ENCODE data around the gene DDT.
A peak's percentile ranks its signal among the peaks of the same experiment; 100 is the strongest.
"Not testable (repeated sequence)": the region's sequence is repeated elsewhere in the genome, so short reads cannot be mapped to it uniquely, and the experiment has no call there.

The DDT gene

DNA sequence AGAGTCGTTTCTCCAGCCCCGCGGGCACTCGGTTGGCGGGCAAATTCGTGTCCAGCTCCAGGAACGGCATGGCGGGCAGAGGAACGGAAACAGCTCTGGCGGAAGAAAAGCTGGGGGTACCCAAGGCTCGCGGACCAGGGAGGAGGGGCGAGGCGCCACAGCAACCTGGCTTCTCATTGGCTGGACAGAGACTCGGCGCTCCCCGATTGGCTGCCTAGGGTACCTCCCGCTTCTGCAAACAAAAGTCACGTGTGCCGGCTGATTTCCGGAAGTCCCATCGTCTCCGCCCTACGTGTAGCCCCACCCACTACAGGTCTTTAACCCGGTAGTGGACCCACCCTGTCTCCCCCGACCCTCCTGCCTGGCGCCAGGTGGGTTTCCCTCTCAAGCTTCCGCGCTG, at the start of gene DDT:
Gene DDT (minus strand): TSS at position 97 of the 400 bp plus-strand sequence. CDS start 27 bp downstream, at position 70.
- DNase-seq (ENCODE audit: low spot score) = not testable (repeated sequence)

DNA sequence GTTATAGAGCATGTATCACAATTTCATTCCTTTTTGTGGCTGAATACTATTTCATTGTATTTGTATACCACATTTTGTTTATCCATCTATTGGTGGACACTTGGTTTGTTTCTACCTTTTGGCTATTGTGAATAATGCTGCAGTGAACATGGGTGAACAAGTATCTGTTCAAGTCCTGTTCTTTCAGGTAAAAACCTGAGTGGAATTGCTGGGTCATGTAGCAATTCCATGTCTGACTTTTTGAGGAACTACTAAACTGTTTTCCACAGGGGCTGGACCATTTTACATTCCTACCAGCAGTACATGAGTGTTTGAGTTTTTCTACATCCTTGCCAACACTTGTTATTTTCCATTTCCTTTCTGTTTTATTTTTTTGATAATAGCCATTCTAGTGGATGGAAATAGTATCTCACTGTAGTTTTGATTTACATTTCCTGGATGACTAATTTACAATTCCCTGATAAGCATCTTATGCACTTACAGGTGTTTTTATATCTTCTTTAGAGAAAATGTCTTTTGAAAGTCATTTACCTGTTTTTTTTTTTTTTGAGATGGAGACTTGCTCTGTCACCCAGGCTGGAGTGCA, 49.1 kb upstream of the DDT start:
- DNase-seq (ENCODE audit: low spot score) = no peak

DNA sequence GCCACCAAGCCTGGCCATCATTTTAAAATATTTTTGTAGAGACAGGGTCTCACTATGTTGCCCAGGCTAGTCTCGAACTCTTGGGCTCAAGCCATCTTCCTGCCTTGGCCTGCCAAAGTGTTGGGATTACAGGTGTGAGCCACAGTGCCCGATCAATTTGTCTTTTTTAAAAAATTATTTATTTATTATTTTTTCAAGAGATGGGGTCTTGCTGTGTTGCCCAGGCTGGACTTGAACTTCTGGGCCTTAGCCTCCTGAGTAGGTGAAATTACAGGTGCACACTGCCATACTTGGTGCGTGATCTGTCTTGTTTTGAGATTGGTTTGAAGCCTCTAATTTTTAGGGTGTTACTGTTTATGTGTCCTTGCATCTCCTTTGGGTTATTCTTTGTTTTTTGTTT, 47.1 kb upstream of the DDT start:
- DNase-seq (ENCODE audit: low spot score) = no peak

DNA sequence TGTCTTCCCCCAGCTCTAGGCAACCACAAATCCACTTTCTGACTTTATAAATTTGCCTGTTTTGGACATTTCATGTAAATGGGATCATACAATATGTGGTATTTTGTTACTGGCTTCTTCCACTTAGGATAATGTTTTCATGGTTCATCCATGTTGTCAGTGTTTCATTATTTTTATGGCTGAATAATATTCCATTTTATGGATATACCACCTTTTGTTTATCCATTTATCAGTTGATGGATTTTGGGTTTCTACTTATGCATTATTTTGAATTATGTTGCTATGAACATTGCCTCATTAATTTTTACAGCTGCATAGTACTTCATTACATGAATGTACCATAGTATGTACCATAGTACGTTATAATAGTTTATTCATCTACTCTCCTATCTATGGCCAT, 41.9 kb upstream of the DDT start:
- DNase-seq (ENCODE audit: low spot score) = no peak

DNA sequence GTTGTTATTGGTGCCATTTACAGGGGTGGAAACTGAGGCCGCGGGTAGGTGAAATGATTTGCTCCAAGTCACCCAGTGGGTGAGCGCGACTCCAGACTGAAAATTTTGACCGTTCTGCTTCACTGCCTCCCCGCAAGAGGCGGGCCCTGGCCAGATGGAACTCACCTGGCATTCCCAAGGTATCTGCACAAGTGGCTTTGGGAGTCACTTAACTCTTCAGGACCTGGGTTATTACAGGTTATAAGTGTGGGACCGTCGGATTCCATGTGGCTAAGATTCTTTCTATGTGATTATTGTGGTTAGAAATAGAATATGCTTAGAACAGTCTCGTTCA, 37.5 kb upstream of the DDT start:
- no peak for DNase-seq (ENCODE audit: low spot score)

DNA sequence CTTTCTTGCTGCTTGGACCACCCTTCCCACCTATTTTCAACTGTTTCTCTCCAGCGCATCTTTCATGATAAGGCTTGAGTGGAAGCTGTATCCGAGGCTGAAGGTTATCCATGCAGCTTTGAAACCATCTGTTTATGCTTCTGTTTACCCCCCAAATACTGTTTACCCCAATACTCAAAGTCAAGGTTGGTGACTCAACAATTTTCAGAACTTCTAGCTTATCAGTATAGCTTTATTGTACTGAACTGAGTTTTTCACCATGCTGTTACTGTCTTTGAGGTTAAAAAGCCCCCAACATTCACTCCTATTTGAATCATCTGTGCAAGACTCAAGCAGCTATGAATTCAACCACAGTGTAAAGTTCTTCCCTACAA, 35.8 kb upstream of the DDT start:
- DNase-seq (ENCODE audit: low spot score) = no peak

DNA sequence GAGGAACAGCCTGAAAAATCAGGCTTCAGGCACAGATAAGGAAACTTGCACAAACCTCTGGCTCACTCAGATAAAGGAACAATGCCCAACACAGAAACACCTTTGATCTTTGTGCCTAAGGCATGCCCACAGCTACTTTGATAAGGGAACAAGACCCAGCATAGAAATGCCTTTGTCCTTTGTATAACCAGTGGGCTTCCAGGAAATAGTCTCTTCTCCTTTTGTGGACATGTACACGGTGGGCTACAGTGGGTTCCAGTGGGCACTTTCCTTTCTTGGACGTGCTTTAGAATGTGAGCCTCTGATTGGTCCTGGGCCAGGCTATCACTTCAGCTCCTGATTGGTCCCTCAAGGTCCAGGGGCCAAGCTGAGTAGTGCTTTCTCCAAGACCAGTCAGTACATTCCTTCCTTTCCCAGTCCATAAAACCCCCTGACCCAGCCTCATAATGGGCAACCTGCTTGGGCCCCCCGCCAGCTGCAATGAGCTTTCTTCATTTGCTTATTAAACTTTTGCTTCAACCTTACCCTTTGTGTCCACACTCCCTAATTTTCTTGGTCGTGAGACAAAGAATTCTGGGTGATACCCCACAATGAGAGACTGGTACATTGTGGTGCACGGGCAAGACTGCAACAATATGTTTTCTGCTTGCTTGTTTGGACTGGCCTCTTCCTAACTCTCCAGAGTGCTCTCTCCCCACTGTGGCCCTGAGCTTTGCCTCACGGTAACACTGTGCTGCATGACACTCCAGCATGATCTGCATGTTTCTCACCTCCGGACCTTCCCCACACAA, 35.2 kb upstream of the DDT start:
- no peak for DNase-seq (ENCODE audit: low spot score)

DNA sequence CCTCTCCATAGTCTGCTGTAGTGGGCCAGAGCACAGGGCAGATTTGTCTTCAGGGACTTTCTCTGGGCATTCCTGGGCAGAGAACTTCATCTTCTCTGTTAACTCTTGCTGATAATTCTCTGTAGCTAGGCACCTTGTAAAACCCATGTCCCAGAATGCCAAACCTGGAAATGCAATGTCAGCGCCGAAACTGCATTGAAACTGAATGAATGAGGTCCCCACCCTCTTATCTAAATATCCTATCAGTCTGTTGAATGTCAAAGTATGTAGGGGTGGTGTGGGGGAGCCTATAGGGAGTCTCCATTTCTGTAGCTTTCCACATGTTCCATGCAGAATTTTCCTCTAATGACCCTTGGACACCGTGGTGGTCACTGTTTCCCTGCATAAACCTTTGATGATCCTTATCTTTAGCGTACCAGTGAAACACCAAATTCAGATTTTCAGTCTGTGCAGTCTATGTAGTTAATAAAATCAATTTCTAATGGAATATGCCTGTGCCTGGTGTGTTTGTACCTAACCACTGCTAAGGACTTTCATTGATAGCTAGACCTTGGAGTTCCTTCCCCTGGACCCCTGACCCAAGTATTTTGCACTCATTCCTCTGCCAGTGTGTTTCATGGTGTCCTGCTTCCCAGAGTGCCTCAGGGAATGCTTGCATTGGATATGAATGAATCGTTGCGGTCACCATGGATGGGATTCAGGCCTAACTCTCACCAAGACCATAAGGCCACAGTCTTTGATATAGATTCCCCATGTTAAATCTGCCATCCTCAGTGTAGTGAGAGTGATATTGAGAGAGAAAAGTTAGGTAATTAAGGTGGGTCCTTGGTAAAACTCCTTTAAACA, 34.4 kb upstream of the DDT start:
- DNase-seq (ENCODE audit: low spot score) = no peak

DNA sequence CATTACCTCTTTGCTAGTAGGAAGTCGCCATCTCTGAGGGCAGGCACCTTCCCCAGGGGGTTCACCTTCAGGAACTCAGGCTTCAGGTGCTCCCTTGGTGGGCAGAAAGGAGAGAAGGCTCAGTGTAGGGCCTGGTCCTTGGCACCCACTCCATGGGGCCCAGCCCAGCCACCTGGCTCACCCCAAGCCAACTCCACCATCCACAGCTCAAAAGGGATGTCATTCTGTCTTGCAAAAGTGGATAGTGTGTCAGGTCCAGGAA, 33.7 kb upstream of the DDT start:
- DNase-seq (ENCODE audit: low spot score) = no peak

DNA sequence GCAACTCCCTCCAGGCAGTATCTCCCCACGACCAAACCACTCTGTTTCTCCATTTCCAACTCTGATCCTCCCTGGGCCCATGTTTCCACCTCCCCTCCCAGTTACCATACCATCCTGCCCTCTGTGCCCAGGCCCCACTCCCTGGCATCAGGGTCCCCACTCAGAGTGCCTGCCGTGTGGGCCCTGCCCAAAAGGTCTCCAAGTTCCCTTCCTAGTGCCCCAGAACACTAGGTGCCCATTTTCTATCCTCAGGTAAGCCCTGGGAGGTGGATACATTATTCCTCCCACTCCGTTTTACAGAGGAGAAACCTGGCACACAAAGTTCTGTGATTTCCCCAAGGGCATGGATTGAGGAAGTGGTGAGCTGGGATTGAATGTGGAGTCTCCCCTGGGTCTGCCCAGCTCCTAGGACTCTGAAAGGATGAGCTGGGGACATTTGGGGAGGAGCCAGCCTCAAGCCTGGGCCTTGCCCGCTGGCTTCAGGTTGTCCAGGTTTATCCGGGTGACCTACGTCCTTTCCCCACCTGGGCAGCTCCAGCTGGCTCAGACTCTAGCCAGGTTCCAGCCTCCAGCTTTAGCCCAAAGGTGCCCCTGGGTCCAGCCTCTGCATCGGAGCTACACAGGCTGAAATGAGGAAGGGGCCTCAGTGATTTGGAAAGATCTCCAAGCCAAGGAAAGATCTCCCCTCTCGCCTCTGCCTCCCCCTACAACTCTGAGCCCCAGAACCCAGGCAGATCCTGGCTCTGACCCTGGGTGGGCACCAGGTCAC, 33.2 kb upstream of the DDT start:
- DNase-seq (ENCODE audit: low spot score) = no peak

GRCh38 chr22:24006914-24007214, 32.6 kb upstream of the DDT start:
- no peak for DNase-seq (ENCODE audit: low spot score)

DNA sequence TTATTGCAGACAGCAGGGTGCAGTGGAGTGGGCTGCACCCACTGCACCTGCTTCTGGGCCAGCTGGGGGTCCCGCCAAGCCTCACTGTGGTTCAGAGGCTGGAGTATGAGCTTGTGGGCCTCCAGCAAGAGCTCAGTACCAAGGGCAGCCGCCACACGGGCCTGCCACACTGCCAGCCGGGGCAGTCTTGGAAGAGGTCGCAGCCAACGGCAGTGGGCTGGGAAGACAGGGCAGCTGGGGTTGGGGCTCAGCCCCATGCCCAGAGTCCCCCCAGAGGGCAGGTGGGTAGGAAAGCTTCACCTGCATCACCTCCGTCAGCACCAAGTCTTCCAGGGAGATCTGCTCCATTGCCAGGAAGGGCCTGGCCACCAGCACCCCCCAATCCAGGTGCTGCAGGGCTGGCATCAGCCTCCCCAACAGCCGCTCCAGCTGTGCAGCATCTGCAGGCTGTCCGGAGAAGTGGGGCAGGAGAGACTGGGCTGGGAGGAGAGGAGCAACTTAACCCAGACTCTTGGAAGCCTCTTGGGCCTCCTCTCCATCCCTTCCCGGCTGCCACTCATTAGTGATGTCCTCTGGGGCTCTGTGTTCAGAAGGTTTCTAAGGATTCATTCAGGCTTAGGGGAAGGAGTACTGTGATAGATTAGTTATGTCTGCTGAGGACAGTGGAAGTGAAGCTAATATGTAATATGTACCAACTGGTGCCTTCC, 32.1 kb upstream of the DDT start:
- DNase-seq (ENCODE audit: low spot score) = peak; percentile 2

- DNase-seq (ENCODE audit: low spot score) = peak; percentile 2
These were observed 31.0 kb upstream of the DDT start, which contains the start of gene GSTT4 for GRCh38 chr22:24005201-24005600. TSS of gene GSTT4 (minus strand) at chr22:24005453. CDS start at chr22:24005356, 97 bp downstream.

DNA sequence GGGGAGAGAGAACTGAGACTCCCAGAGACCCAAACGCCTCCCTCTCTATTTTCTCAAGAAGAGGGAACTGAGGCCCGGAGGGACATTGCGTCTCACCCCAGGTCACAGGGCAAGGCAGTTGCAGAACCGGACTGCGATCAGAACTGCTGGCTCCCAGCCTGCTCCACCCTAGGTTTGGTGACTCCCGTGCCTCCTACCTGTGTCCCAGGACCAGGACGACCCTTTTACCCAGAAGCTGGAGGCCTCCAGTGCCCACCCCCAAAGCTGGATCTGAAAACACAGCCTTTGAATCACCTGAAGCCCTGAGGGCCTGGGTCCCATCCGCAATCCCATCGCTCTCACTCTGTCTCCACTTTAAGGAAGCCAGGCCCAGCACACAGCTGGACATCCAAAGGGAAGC, 29.6 kb upstream of the DDT start:
- DNase-seq (ENCODE audit: low spot score) = no peak

DNA sequence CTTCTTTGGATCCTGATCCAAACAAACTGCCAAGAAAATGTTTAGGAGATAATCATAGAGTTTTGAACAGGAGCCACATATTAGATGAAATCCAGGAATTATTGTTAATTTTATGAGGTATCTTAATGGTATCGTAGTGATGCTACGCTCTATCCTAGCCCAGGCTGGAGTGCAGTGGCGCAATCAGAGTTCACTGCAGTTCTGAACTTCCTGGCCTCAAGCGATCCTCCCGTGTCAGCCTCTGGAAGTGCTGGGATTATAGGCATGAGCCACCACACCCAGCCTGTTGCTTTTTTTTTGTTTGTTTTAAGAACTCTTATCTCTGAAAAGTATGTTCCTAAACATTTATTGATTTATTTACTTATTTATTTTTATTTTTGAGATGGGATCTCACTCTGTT, 28.6 kb upstream of the DDT start:
- no peak for DNase-seq (ENCODE audit: low spot score)

GRCh38 chr22:24002272-24002671, 28.0 kb upstream of the DDT start:
- no peak for DNase-seq (ENCODE audit: low spot score)

- no peak for DNase-seq (ENCODE audit: low spot score)
These were observed 27.1 kb upstream of the DDT start for GRCh38 chr22:24001314-24001713.

DNA sequence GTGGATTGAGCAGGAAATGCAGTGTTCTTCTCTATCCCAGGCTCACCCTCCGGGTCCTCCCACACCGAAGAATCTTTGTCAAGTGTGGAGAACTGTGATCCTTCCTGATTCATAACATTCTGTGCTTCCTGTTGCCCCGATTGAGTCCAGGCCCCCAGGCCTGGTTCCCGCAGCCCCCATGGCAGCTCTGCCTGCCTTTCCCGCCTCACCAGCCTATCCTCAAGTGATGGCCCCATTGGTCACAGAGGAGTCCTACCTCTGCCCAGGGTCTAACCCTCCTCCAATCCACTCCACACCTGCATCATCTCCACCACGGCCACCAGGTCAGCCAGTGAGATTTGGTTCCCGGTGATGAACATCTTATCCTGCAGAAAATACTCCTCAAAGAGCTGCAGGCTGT, 25.5 kb upstream of the DDT start:
- not testable (repeated sequence) for DNase-seq (ENCODE audit: low spot score)

DNA sequence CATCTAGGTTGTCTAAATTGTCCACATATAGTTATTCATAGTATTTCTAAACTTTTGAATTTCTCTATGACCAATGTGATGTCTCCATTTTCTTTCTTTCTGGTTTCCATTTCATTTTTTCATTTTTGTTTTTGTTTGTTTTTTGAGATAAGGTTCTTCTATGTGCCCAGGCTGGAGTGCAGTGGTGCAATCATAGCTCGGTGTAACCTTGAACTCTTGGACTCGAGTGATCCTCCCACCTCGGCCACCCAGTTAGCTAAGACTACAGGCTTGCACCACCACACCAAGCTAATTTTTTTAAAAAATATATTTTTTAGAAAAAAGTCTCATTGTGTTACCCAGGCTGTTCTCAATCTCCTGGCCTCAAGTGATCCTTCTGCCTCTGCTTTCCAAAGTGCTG, 22.9 kb upstream of the DDT start:
- DNase-seq (ENCODE audit: low spot score) = no peak

- peak; percentile 34 for DNase-seq (ENCODE audit: low spot score)
These were observed 19.4 kb upstream of the DDT start for GRCh38 chr22:23993581-23994177.

DNA sequence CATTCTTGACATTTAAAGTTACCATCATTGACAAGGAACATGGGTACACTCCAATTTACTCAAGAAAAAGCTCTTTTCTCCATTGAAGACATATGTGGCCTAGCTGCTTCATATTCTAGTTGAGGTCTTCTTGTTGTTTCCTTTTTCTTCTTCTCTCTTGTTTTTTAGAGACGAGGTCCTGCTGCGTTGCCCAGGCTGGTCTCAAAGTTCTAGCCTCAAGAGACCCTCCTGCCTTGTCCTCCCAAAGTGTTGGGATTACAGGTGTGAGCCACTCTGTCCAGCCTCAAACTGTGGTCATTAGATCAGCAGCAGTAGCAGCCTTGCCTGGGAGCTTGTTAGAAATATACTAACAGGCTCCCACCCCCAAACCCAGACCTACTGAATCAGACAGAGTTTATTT, 18.8 kb upstream of the DDT start:
- not testable (repeated sequence) for DNase-seq (ENCODE audit: low spot score)
